ENCODE measurements around the gene TRIP6.
A peak's percentile ranks its signal among the peaks of the same experiment; 100 is the strongest.
"Not testable (repeated sequence)": the region's sequence is repeated elsewhere in the genome, so short reads cannot be mapped to it uniquely, and the experiment has no call there.

The TRIP6 gene

GRCh38 chr7:100897772-100898454 lies 30.7 kb downstream of the TRIP6 start:
- Histone ChIP-seq H3K36me3 (ENCODE audit: control insufficient read depth in 4 of 4, insufficient read depth in 4 of 4, low read length in 3 of 4) (no peaks in the 10 kb centered on the region), H3K9me3 (ENCODE audit: control extremely low read depth in 1 of 5, control insufficient read depth in 4 of 5, insufficient read depth in 2 of 5, low read depth in 1 of 5, low read length in 4 of 5) (no peaks in the 10 kb centered on the region), H3K4me1 (ENCODE audit: control extremely low read depth in 1 of 4, control insufficient read depth in 4 of 4, insufficient read depth in 4 of 4, low read length in 3 of 4) (peaks cover 0 to 23% (median 19%) of the 10 kb centered on the region in 4 experiments), H3K4me3 (ENCODE audit: control insufficient read depth in 1 of 7, extremely low read depth in 1 of 7, insufficient read depth in 4 of 7, low read depth in 2 of 7, low read length in 6 of 7) (no peak overlapping the region), H3K27me3 (replicated peaks in 2 of 5; ENCODE audit: control insufficient read depth in 4 of 5, insufficient read depth in 5 of 5, low read length in 4 of 5) (peaks cover 5 to 50% (median 16%) of the 10 kb centered on the region in 5 experiments), H3K27ac (ENCODE audit: insufficient read depth in 1 of 2, low read depth in 1 of 2, low read length in 2 of 2, poor library complexity in 1 of 2, severe bottlenecking in 2 of 2) (no peak overlapping the region)
- ChIA-PET CTCF (interaction anchor here (0.7 to 3.7 kb wide), 7 partner anchors 11 to 179 kb away, joined by 3 to 19 read pairs (median 5); partner anchors contain the start of gene MUC3A), POLR2A (no interaction called here)
- no peak for DNase-seq
- 80% methylated on average over 10 of the region's 13 CpGs for WGBS (ENCODE audit: insufficient coverage)

- H3K4me1 ChIP-seq (ENCODE audit: control extremely low read depth in 1 of 4, control insufficient read depth in 4 of 4, insufficient read depth in 4 of 4, low read length in 3 of 4), result peaks cover 0 to 23% (median 19%) of the 10 kb centered on the region in 4 experiments
- no peaks in the 10 kb centered on the region for H3K9me3 ChIP-seq (ENCODE audit: control extremely low read depth in 1 of 5, control insufficient read depth in 4 of 5, insufficient read depth in 2 of 5, low read depth in 1 of 5, low read length in 4 of 5)
- no peak overlapping the region for H3K27ac ChIP-seq (ENCODE audit: insufficient read depth in 1 of 2, low read depth in 1 of 2, low read length in 2 of 2, poor library complexity in 1 of 2, severe bottlenecking in 2 of 2)
- no peak for DNase-seq
- ChIA-PET CTCF (interaction anchor here (0.7 to 3.7 kb wide), 3 partner anchors 18 to 159 kb away, joined by 3 to 19 read pairs (median 5); no protein-coding TSS in a partner anchor), POLR2A (no interaction called here)
- H3K36me3 ChIP-seq (ENCODE audit: control insufficient read depth in 4 of 4, insufficient read depth in 4 of 4, low read length in 3 of 4), result no peaks in the 10 kb centered on the region
- WGBS (ENCODE audit: insufficient coverage), result 100% methylated on average over 2 of the region's 5 CpGs
- H3K27me3 ChIP-seq (replicated peaks in 2 of 5; ENCODE audit: control insufficient read depth in 4 of 5, insufficient read depth in 5 of 5, low read length in 4 of 5), result peaks cover 5 to 39% (median 10%) of the 10 kb centered on the region in 5 experiments
- H3K4me3 ChIP-seq (ENCODE audit: control insufficient read depth in 1 of 7, extremely low read depth in 1 of 7, insufficient read depth in 4 of 7, low read depth in 2 of 7, low read length in 6 of 7), result no peak overlapping the region
Measured at GRCh38 chr7:100899432-100899831, 32.2 kb downstream of the TRIP6 start.

GRCh38 chr7:100900978-100901377 lies 33.8 kb downstream of the TRIP6 start:
- H3K4me3 ChIP-seq (ENCODE audit: control insufficient read depth in 1 of 7, extremely low read depth in 1 of 7, insufficient read depth in 4 of 7, low read depth in 2 of 7, low read length in 6 of 7), result no peak overlapping the region
- ChIA-PET CTCF (interaction anchor here (0.9 to 3.7 kb wide), 4 partner anchors 10 to 158 kb away, joined by 3 to 19 read pairs (median 4); no protein-coding TSS in a partner anchor), POLR2A (interaction anchor here (0.6 kb wide), 1 partner anchor 124 kb away, joined by 4 read pairs; no protein-coding TSS in a partner anchor)
- H3K4me1 ChIP-seq (ENCODE audit: control extremely low read depth in 1 of 4, control insufficient read depth in 4 of 4, insufficient read depth in 4 of 4, low read length in 3 of 4), result peaks cover 0 to 11% (median 8%) of the 10 kb centered on the region in 4 experiments
- H3K9me3 ChIP-seq (ENCODE audit: control extremely low read depth in 1 of 5, control insufficient read depth in 4 of 5, insufficient read depth in 2 of 5, low read depth in 1 of 5, low read length in 4 of 5), result no peaks in the 10 kb centered on the region
- DNase-seq, result no peak
- H3K27ac ChIP-seq (ENCODE audit: insufficient read depth in 1 of 2, low read depth in 1 of 2, low read length in 2 of 2, poor library complexity in 1 of 2, severe bottlenecking in 2 of 2), result no peak overlapping the region
- peaks cover 5 to 27% (median 6%) of the 10 kb centered on the region in 5 experiments for H3K27me3 ChIP-seq (replicated peaks in 2 of 5; ENCODE audit: control insufficient read depth in 4 of 5, insufficient read depth in 5 of 5, low read length in 4 of 5)
- H3K36me3 ChIP-seq (ENCODE audit: control insufficient read depth in 4 of 4, insufficient read depth in 4 of 4, low read length in 3 of 4), result no peaks in the 10 kb centered on the region
- 100% methylated on average over 1 of the region's 2 CpGs for WGBS (ENCODE audit: insufficient coverage)

GRCh38 chr7:100901921-100902332 lies 34.7 kb downstream of the TRIP6 start:
- ChIA-PET CTCF (interaction anchor here (0.9 to 2.1 kb wide), 2 partner anchors 9 to 49 kb away, joined by 3 to 4 read pairs; no protein-coding TSS in a partner anchor), POLR2A (no interaction called here)
- H3K9me3 ChIP-seq (ENCODE audit: control extremely low read depth in 1 of 5, control insufficient read depth in 4 of 5, insufficient read depth in 2 of 5, low read depth in 1 of 5, low read length in 4 of 5), result no peaks in the 10 kb centered on the region
- peaks cover 0 to 19% (median 5%) of the 10 kb centered on the region in 5 experiments for H3K27me3 ChIP-seq (replicated peaks in 2 of 5; ENCODE audit: control insufficient read depth in 4 of 5, insufficient read depth in 5 of 5, low read length in 4 of 5)
- WGBS (ENCODE audit: insufficient coverage), result 83% methylated on average over 4 of the region's 5 CpGs
- H3K36me3 ChIP-seq (ENCODE audit: control insufficient read depth in 4 of 4, insufficient read depth in 4 of 4, low read length in 3 of 4), result no peaks in the 10 kb centered on the region
- H3K4me1 ChIP-seq (ENCODE audit: control extremely low read depth in 1 of 4, control insufficient read depth in 4 of 4, insufficient read depth in 4 of 4, low read length in 3 of 4), result peaks cover 0 to 3% (median under 1%) of the 10 kb centered on the region in 4 experiments
- no peak for DNase-seq
- H3K4me3 ChIP-seq (ENCODE audit: control insufficient read depth in 1 of 7, extremely low read depth in 1 of 7, insufficient read depth in 4 of 7, low read depth in 2 of 7, low read length in 6 of 7), result no peak overlapping the region
- no peak overlapping the region for H3K27ac ChIP-seq (ENCODE audit: insufficient read depth in 1 of 2, low read depth in 1 of 2, low read length in 2 of 2, poor library complexity in 1 of 2, severe bottlenecking in 2 of 2)

GRCh38 chr7:100902638-100903037 lies 35.5 kb downstream of the TRIP6 start:
- no peaks in the 10 kb centered on the region for H3K4me1 ChIP-seq (ENCODE audit: control extremely low read depth in 1 of 4, control insufficient read depth in 4 of 4, insufficient read depth in 4 of 4, low read length in 3 of 4)
- 100% methylated on average over 1 of the region's 7 CpGs for WGBS (ENCODE audit: insufficient coverage)
- H3K36me3 ChIP-seq (ENCODE audit: control insufficient read depth in 4 of 4, insufficient read depth in 4 of 4, low read length in 3 of 4), result no peaks in the 10 kb centered on the region
- H3K4me3 ChIP-seq (ENCODE audit: control insufficient read depth in 1 of 7, extremely low read depth in 1 of 7, insufficient read depth in 4 of 7, low read depth in 2 of 7, low read length in 6 of 7), result no peak overlapping the region
- ChIA-PET CTCF (interaction anchor here (0.5 to 2.1 kb wide), 3 partner anchors 8 to 275 kb away, joined by 3 to 4 read pairs (median 4); no protein-coding TSS in a partner anchor), POLR2A (no interaction called here)
- H3K27ac ChIP-seq (ENCODE audit: insufficient read depth in 1 of 2, low read depth in 1 of 2, low read length in 2 of 2, poor library complexity in 1 of 2, severe bottlenecking in 2 of 2), result no peak overlapping the region
- DNase-seq, result no peak
- H3K9me3 ChIP-seq (ENCODE audit: control extremely low read depth in 1 of 5, control insufficient read depth in 4 of 5, insufficient read depth in 2 of 5, low read depth in 1 of 5, low read length in 4 of 5), result no peaks in the 10 kb centered on the region
- peaks cover 0 to 13% (median 4%) of the 10 kb centered on the region in 5 experiments for H3K27me3 ChIP-seq (replicated peaks in 2 of 5; ENCODE audit: control insufficient read depth in 4 of 5, insufficient read depth in 5 of 5, low read length in 4 of 5)

- 94% methylated on average over 3 of the region's 5 CpGs for WGBS (ENCODE audit: insufficient coverage)
Measured at GRCh38 chr7:100908512-100908911, 41.3 kb downstream of the TRIP6 start.

GRCh38 chr7:100910443-100910842 lies 43.3 kb downstream of the TRIP6 start:
- CTCF ChIA-PET, result interaction anchor here (0.6 to 1.9 kb wide), 5 partner anchors 9 to 581 kb away, joined by 3 to 6 read pairs (median 4); no protein-coding TSS in a partner anchor

More at GRCh38 chr7:100908512-100908911, 41.3 kb downstream of the TRIP6 start:
- Histone ChIP-seq H3K27me3 (replicated peaks in 2 of 5; ENCODE audit: control insufficient read depth in 4 of 5, insufficient read depth in 5 of 5, low read length in 4 of 5) (no peaks in the 10 kb centered on the region), H3K27ac (ENCODE audit: insufficient read depth in 1 of 2, low read depth in 1 of 2, low read length in 2 of 2, poor library complexity in 1 of 2, severe bottlenecking in 2 of 2) (no peak overlapping the region), H3K4me3 (ENCODE audit: control insufficient read depth in 1 of 7, extremely low read depth in 1 of 7, insufficient read depth in 4 of 7, low read depth in 2 of 7, low read length in 6 of 7) (no peak overlapping the region), H3K4me1 (ENCODE audit: control extremely low read depth in 1 of 4, control insufficient read depth in 4 of 4, insufficient read depth in 4 of 4, low read length in 3 of 4) (no peaks in the 10 kb centered on the region), H3K36me3 (ENCODE audit: control insufficient read depth in 4 of 4, insufficient read depth in 4 of 4, low read length in 3 of 4) (no peaks in the 10 kb centered on the region), H3K9me3 (ENCODE audit: control extremely low read depth in 1 of 5, control insufficient read depth in 4 of 5, insufficient read depth in 2 of 5, low read depth in 1 of 5, low read length in 4 of 5) (peaks cover 0 to 2% (median 0%) of the 10 kb centered on the region in 5 experiments)
- ChIA-PET POLR2A (no interaction called here), CTCF (no interaction called here)
- no peak for DNase-seq

More at GRCh38 chr7:100910443-100910842, 43.3 kb downstream of the TRIP6 start:
- H3K27ac ChIP-seq (ENCODE audit: insufficient read depth in 1 of 2, low read depth in 1 of 2, low read length in 2 of 2, poor library complexity in 1 of 2, severe bottlenecking in 2 of 2); POLR2A ChIA-PET; H3K27me3 ChIP-seq (replicated peaks in 2 of 5; ENCODE audit: control insufficient read depth in 4 of 5, insufficient read depth in 5 of 5, low read length in 4 of 5); H3K4me1 ChIP-seq (ENCODE audit: control extremely low read depth in 1 of 4, control insufficient read depth in 4 of 4, insufficient read depth in 4 of 4, low read length in 3 of 4); H3K9me3 ChIP-seq (ENCODE audit: control extremely low read depth in 1 of 5, control insufficient read depth in 4 of 5, insufficient read depth in 2 of 5, low read depth in 1 of 5, low read length in 4 of 5); H3K4me3 ChIP-seq (ENCODE audit: control insufficient read depth in 1 of 7, extremely low read depth in 1 of 7, insufficient read depth in 4 of 7, low read depth in 2 of 7, low read length in 6 of 7); H3K36me3 ChIP-seq (ENCODE audit: control insufficient read depth in 4 of 4, insufficient read depth in 4 of 4, low read length in 3 of 4): not testable (repeated sequence)
- 28% methylated on average over 4 of the region's 7 CpGs for WGBS (ENCODE audit: insufficient coverage)
- peak; percentile 53 to 79 (median 79) for DNase-seq
